ENCODE measurements around the gene CD9.

- no peak for TF ChIP-seq CTCF (IDR thresholded peaks at IDR 0.05; ENCODE audit: borderline replicate concordance, extremely low read depth, low read length, poor library complexity, severe bottlenecking)
- TF ChIP-seq EZH2 (IDR thresholded peaks at IDR 0.05; ENCODE audit: borderline replicate concordance, low read depth, low read length, severe bottlenecking), result no peak
Measured at GRCh38 chr12:6172086-6172485, 28.1 kb upstream of the CD9 start.

Data from DND-41 (cell line).